ENCODE data around the gene ALPG.
"Not testable (repeated sequence)": the region's sequence is repeated elsewhere in the genome, so short reads cannot be mapped to it uniquely, and the experiment has no call there.

The ALPG gene

GRCh38 chr2:232451645-232452044 is 45.0 kb downstream of the ALPG start:
- WGBS, 2 experiments, result 88 to 89% methylated on average over 3 of the region's 3 CpGs

DNA sequence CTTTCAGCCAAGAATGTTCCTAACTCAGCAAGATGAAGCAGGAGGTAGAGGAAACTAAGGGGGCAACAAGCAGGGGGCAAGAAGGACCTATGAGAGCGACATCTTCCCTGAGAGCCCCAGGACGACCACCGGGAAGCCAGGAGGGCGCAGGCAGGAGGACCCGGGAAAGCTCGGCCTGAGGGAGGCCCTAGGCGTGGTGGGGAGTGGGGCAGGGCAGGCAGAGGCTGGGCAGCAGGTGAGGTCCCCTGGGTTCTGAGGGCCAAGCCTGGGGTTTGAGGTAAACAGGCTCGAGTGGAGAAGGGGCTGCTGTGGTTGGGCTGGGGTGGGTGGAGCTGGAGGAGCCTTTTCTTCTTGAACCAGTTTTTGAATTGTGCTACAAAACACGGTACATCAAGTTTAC is 48.0 kb downstream of the ALPG start:
- Histone ChIP-seq H3K9me3 (ENCODE audit: control insufficient read depth, low read length) (no peaks in the 10 kb centered on the region), H3K27ac (ENCODE audit: insufficient read depth, low read depth, low read length, poor library complexity, severe bottlenecking) (no peak overlapping the region), H3K27me3 (ENCODE audit: control insufficient read depth, insufficient read depth, low read length, poor library complexity, severe bottlenecking) (peaks cover 8% of the 10 kb centered on the region), H3K4me1 (ENCODE audit: control insufficient read depth, insufficient read depth, low read length) (no peaks in the 10 kb centered on the region), H3K4me3 (ENCODE audit: insufficient read depth, low read depth, low read length) (no peak overlapping the region), H3K36me3 (ENCODE audit: control insufficient read depth, insufficient read depth, low read length) (no peaks in the 10 kb centered on the region)
- WGBS, 2 experiments, result 88 to 92% methylated on average over 9 of the region's 9 CpGs

More at GRCh38 chr2:232451645-232452044, 45.0 kb downstream of the ALPG start:
- H3K9me3 ChIP-seq (ENCODE audit: control insufficient read depth, low read length); H3K4me1 ChIP-seq (ENCODE audit: control insufficient read depth, insufficient read depth, low read length); H3K27ac ChIP-seq (ENCODE audit: insufficient read depth, low read depth, low read length, poor library complexity, severe bottlenecking); H3K4me3 ChIP-seq (ENCODE audit: insufficient read depth, low read depth, low read length); H3K36me3 ChIP-seq (ENCODE audit: control insufficient read depth, insufficient read depth, low read length): not testable (repeated sequence)
- peaks cover 19% of the 10 kb centered on the region for H3K27me3 ChIP-seq (ENCODE audit: control insufficient read depth, insufficient read depth, low read length, poor library complexity, severe bottlenecking)

GRCh38 chr2:232455426-232456255 is 49.0 kb downstream of the ALPG start, which contains the start of gene ALPI:
TSS of gene ALPI (plus strand) at chr2:232456153. CDS start at chr2:232456200, 47 bp downstream.
- Histone ChIP-seq H3K27ac (ENCODE audit: insufficient read depth, low read depth, low read length, poor library complexity, severe bottlenecking) (no peak within 1 kb of the TSS), H3K4me3 (ENCODE audit: insufficient read depth, low read depth, low read length) (no peak within 1 kb of the TSS), H3K27me3 (ENCODE audit: control insufficient read depth, insufficient read depth, low read length, poor library complexity, severe bottlenecking) (no peaks in the 10 kb centered on the region), H3K9me3 (ENCODE audit: control insufficient read depth, low read length) (no peaks in the 10 kb centered on the region), H3K4me1 (ENCODE audit: control insufficient read depth, insufficient read depth, low read length) (no peaks in the 10 kb centered on the region), H3K36me3 (ENCODE audit: control insufficient read depth, insufficient read depth, low read length) (no peaks in the 10 kb centered on the region)
- 91% methylated on average over 14 of the region's 14 CpGs for WGBS, 2 experiments

DNA sequence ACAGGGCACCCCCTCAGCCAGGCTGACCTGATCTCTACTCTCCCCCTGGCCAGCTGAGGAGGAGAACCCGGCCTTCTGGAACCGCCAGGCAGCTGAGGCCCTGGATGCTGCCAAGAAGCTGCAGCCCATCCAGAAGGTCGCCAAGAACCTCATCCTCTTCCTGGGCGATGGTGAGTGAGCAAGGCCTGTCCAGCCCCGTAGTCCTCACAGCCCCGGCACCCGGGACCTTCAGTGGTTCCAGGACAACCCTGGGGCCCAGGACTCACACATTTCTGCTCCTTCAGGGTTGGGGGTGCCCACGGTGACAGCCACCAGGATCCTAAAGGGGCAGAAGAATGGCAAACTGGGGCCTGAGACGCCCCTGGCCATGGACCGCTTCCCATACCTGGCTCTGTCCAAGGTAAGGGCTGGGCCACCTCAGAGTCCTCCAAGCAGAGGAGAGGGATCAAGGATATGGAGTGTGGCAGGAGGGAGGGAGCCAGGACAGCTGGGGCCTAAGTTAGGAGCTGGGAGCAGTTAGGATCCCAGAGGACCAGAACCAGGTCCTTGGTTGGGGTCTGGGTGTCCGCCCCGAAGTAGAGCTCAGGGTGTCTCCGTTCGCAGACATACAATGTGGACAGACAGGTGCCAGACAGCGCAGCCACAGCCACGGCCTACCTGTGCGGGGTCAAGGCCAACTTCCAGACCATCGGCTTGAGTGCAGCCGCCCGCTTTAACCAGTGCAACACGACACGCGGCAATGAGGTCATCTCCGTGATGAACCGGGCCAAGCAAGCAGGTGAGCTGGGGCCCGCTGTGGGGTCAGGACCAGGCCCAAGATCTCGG is 49.9 kb downstream of the ALPG start:
- Histone ChIP-seq H3K4me3 (ENCODE audit: insufficient read depth, low read depth, low read length) (no peak overlapping the region), H3K4me1 (ENCODE audit: control insufficient read depth, insufficient read depth, low read length) (no peaks in the 10 kb centered on the region), H3K27ac (ENCODE audit: insufficient read depth, low read depth, low read length, poor library complexity, severe bottlenecking) (no peak overlapping the region), H3K27me3 (ENCODE audit: control insufficient read depth, insufficient read depth, low read length, poor library complexity, severe bottlenecking) (no peaks in the 10 kb centered on the region), H3K36me3 (ENCODE audit: control insufficient read depth, insufficient read depth, low read length) (no peaks in the 10 kb centered on the region), H3K9me3 (ENCODE audit: control insufficient read depth, low read length) (no peaks in the 10 kb centered on the region)
- 94 to 95% methylated on average over 27 of the region's 27 CpGs for WGBS, 2 experiments

DNA sequence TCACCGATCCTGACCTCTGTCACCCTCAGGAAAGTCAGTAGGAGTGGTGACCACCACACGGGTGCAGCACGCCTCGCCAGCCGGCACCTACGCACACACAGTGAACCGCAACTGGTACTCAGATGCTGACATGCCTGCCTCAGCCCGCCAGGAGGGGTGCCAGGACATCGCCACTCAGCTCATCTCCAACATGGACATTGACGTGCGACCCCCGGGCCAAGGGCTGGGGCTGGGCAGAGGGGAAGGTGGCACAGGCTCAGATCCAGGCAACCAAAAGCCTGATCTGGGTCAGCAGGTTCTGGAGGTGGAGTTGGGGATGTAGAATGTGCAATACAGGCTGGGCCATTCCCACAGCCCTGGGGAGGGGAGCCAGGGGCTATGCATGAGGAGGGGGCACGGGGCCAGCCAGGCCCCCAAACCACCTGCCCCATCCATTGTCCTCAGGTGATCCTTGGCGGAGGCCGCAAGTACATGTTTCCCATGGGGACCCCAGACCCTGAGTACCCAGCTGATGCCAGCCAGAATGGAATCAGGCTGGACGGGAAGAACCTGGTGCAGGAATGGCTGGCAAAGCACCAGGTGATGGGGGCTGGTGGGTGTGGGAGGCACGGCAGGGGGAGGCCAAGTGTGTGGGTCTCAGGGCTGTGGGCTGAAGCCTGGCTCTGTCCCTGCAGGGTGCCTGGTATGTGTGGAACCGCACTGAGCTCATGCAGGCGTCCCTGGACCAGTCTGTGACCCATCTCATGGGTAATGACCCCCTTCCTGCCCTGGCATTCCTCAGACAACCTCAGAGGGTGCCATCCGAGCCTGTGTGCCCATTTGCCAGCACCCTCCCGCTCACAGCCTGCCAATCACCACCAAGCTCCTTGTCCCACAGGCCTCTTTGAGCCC is 50.7 kb downstream of the ALPG start:
- WGBS, 2 experiments, result 93 to 94% methylated on average over 21 of the region's 21 CpGs
- Histone ChIP-seq H3K27me3 (ENCODE audit: control insufficient read depth, insufficient read depth, low read length, poor library complexity, severe bottlenecking) (no peaks in the 10 kb centered on the region), H3K4me3 (ENCODE audit: insufficient read depth, low read depth, low read length) (no peak overlapping the region), H3K4me1 (ENCODE audit: control insufficient read depth, insufficient read depth, low read length) (no peaks in the 10 kb centered on the region), H3K36me3 (ENCODE audit: control insufficient read depth, insufficient read depth, low read length) (no peaks in the 10 kb centered on the region), H3K27ac (ENCODE audit: insufficient read depth, low read depth, low read length, poor library complexity, severe bottlenecking) (no peak overlapping the region), H3K9me3 (ENCODE audit: control insufficient read depth, low read length) (no peaks in the 10 kb centered on the region)

- 93% methylated on average over 25 of the region's 25 CpGs for WGBS, 2 experiments
- no peaks in the 10 kb centered on the region for H3K27me3 ChIP-seq (ENCODE audit: control insufficient read depth, insufficient read depth, low read length, poor library complexity, severe bottlenecking)
Observed at GRCh38 chr2:232458051-232458660, 51.5 kb downstream of the ALPG start.

DNA sequence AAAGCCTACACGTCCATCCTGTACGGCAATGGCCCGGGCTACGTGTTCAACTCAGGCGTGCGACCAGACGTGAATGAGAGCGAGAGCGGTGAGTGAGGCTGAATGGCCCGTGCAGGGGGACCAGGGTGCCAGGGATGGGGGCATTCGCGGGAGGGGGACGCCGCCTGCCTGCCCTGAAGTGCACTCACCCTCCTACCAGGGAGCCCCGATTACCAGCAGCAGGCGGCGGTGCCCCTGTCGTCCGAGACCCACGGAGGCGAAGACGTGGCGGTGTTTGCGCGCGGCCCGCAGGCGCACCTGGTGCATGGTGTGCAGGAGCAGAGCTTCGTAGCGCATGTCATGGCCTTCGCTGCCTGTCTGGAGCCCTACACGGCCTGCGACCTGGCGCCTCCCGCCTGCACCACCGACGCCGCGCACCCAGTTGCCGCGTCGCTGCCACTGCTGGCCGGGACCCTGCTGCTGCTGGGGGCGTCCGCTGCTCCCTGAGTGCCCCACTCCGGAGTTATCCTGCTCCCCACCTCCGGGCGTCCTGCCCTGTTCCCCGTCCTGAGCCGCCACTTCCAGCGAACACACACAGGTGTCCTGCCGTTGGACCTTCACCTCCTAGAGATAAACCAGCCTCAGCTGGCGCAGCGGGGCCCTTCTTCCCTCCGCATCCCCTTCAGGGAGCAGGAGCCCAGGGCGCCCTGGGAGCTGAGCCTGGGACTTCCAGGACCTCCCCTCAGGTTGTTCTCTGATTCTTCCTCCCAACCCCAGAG is 52.2 kb downstream of the ALPG start:
- Histone ChIP-seq H3K4me3 (ENCODE audit: insufficient read depth, low read depth, low read length) (no peak overlapping the region), H3K36me3 (ENCODE audit: control insufficient read depth, insufficient read depth, low read length) (no peaks in the 10 kb centered on the region), H3K4me1 (ENCODE audit: control insufficient read depth, insufficient read depth, low read length) (no peaks in the 10 kb centered on the region), H3K9me3 (ENCODE audit: control insufficient read depth, low read length) (no peaks in the 10 kb centered on the region), H3K27ac (ENCODE audit: insufficient read depth, low read depth, low read length, poor library complexity, severe bottlenecking) (no peak overlapping the region), H3K27me3 (ENCODE audit: control insufficient read depth, insufficient read depth, low read length, poor library complexity, severe bottlenecking) (no peaks in the 10 kb centered on the region)
- WGBS, 2 experiments, result 95 to 96% methylated on average over 56 of the region's 56 CpGs

More at GRCh38 chr2:232458051-232458660, 51.5 kb downstream of the ALPG start:
- Histone ChIP-seq H3K4me1 (ENCODE audit: control insufficient read depth, insufficient read depth, low read length) (no peaks in the 10 kb centered on the region), H3K36me3 (ENCODE audit: control insufficient read depth, insufficient read depth, low read length) (no peaks in the 10 kb centered on the region), H3K27ac (ENCODE audit: insufficient read depth, low read depth, low read length, poor library complexity, severe bottlenecking) (no peak overlapping the region), H3K9me3 (ENCODE audit: control insufficient read depth, low read length) (no peaks in the 10 kb centered on the region), H3K4me3 (ENCODE audit: insufficient read depth, low read depth, low read length) (no peak overlapping the region)

- Histone ChIP-seq H3K4me1 (ENCODE audit: control insufficient read depth, insufficient read depth, low read length) (no peaks in the 10 kb centered on the region), H3K36me3 (ENCODE audit: control insufficient read depth, insufficient read depth, low read length) (no peaks in the 10 kb centered on the region), H3K9me3 (ENCODE audit: control insufficient read depth, low read length) (no peaks in the 10 kb centered on the region), H3K27me3 (ENCODE audit: control insufficient read depth, insufficient read depth, low read length, poor library complexity, severe bottlenecking) (no peaks in the 10 kb centered on the region), H3K4me3 (ENCODE audit: insufficient read depth, low read depth, low read length) (no peak overlapping the region), H3K27ac (ENCODE audit: insufficient read depth, low read depth, low read length, poor library complexity, severe bottlenecking) (no peak overlapping the region)
- 93 to 96% methylated on average over 11 of the region's 11 CpGs for WGBS, 2 experiments
Observed at GRCh38 chr2:232459419-232460035, 52.9 kb downstream of the ALPG start.

DNA sequence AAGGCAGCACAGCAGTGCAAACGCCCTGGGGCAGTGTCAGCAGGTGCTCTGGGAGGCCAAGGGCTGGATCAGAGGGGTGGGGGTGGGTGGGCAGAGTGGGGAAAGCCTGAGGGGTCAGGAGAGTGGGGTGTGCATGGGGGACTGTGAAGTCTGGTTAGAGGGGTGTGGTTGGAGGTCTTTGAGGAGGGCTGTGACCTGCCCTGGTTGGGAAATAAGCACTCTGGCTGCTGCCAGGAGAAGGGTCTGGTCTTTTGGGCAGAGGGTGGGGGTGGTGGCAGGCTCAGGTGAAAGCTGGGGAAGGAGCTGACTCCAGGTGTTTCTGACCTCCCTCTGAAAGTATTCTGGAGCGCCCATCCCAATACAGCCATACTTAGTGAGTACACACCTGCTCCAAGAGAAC is 53.5 kb downstream of the ALPG start:
- Histone ChIP-seq H3K36me3 (ENCODE audit: control insufficient read depth, insufficient read depth, low read length) (no peaks in the 10 kb centered on the region), H3K27me3 (ENCODE audit: control insufficient read depth, insufficient read depth, low read length, poor library complexity, severe bottlenecking) (no peaks in the 10 kb centered on the region), H3K4me3 (ENCODE audit: insufficient read depth, low read depth, low read length) (no peak overlapping the region), H3K27ac (ENCODE audit: insufficient read depth, low read depth, low read length, poor library complexity, severe bottlenecking) (no peak overlapping the region), H3K4me1 (ENCODE audit: control insufficient read depth, insufficient read depth, low read length) (no peaks in the 10 kb centered on the region), H3K9me3 (ENCODE audit: control insufficient read depth, low read length) (no peaks in the 10 kb centered on the region)
- 71 to 81% methylated on average over 1 to 2 of the region's 2 CpGs for WGBS, 2 experiments
